Endothelial cell of hepatic sinusoid (primary cell): Measurements from ENCODE around the gene PRLR.
"Not testable (repeated sequence)": the region's sequence is repeated elsewhere in the genome, so short reads cannot be mapped to it uniquely, and the experiment has no call there.

Source experiments
- in situ Hi-C: cut with HindIII; loops from 2 replicates; pipeline ENCODE4 v1.10.0; 2017; ENCODE audit warnings: low sequenced_read_pairs

The PRLR gene

GRCh38 chr5:35133186-35133585 lies 97.1 kb downstream of the PRLR start:
- in situ Hi-C loops, result no loop called here

- in situ Hi-C loops, result no loop called here
These were observed 98.6 kb downstream of the PRLR start for GRCh38 chr5:35131723-35132122.

- in situ Hi-C loops, result no loop called here
These were observed 100.3 kb downstream of the PRLR start for GRCh38 chr5:35129921-35130485.

- in situ Hi-C loops, result no loop called here
These were observed 101.0 kb downstream of the PRLR start for GRCh38 chr5:35129276-35129675.

- in situ Hi-C loops, result no loop called here
These were observed 103.3 kb downstream of the PRLR start for GRCh38 chr5:35127006-35127405.

GRCh38 chr5:35125746-35126145 lies 104.5 kb downstream of the PRLR start:
- in situ Hi-C loops, result no loop called here

GRCh38 chr5:35124932-35125331 lies 105.4 kb downstream of the PRLR start:
- in situ Hi-C loops, result no loop called here

GRCh38 chr5:35122819-35123218 lies 107.5 kb downstream of the PRLR start:
- in situ Hi-C loops, result no loop called here

GRCh38 chr5:35120715-35121114 lies 109.6 kb downstream of the PRLR start:
- in situ Hi-C loops, result no loop called here

GRCh38 chr5:35117967-35118366 lies 112.3 kb downstream of the PRLR start:
- in situ Hi-C loops, result no loop called here

GRCh38 chr5:35115920-35116319 lies 114.4 kb downstream of the PRLR start:
- in situ Hi-C loops, result no loop called here

- in situ Hi-C loops, result no loop called here
These were observed 115.6 kb downstream of the PRLR start for GRCh38 chr5:35114698-35115097.

GRCh38 chr5:35112300-35112699 lies 118.0 kb downstream of the PRLR start:
- in situ Hi-C loops, result no loop called here

GRCh38 chr5:35104550-35104949 lies 125.7 kb downstream of the PRLR start:
- in situ Hi-C loops, result not testable (repeated sequence)

GRCh38 chr5:35103637-35104299 lies 126.5 kb downstream of the PRLR start:
- in situ Hi-C loops, result no loop called here

- in situ Hi-C loops, result not testable (repeated sequence)
These were observed 128.6 kb downstream of the PRLR start for GRCh38 chr5:35101720-35102119.

- in situ Hi-C loops, result no loop called here
These were observed 129.3 kb downstream of the PRLR start for GRCh38 chr5:35101016-35101415.

GRCh38 chr5:35098214-35098613 lies 132.1 kb downstream of the PRLR start:
- in situ Hi-C loops, result no loop called here

- in situ Hi-C loops, result no loop called here
These were observed 133.4 kb downstream of the PRLR start for GRCh38 chr5:35096932-35097331.

- in situ Hi-C loops, result no loop called here
These were observed 134.1 kb downstream of the PRLR start for GRCh38 chr5:35096216-35096615.

GRCh38 chr5:35095366-35095765 lies 134.9 kb downstream of the PRLR start:
- in situ Hi-C loops, result no loop called here

- in situ Hi-C loops, result no loop called here
These were observed 135.3 kb downstream of the PRLR start for GRCh38 chr5:35094948-35095347.

GRCh38 chr5:35092703-35093102 lies 137.6 kb downstream of the PRLR start:
- in situ Hi-C loops, result no loop called here
